Stimulated activated CD4-positive, alpha-beta T cell treated with anti-CD3 and anti-CD28 coated beads, Interleukin-4, amount 100 ng/mL, for 4 hours (primary cell): Measurements from ENCODE around the gene GFI1B.

Experiments used
- DNase-seq, 2 experiments: peaks; one replicate each; pipeline ENCODE4 v3.0.0-alpha.2; 2020

The GFI1B gene

DNA sequence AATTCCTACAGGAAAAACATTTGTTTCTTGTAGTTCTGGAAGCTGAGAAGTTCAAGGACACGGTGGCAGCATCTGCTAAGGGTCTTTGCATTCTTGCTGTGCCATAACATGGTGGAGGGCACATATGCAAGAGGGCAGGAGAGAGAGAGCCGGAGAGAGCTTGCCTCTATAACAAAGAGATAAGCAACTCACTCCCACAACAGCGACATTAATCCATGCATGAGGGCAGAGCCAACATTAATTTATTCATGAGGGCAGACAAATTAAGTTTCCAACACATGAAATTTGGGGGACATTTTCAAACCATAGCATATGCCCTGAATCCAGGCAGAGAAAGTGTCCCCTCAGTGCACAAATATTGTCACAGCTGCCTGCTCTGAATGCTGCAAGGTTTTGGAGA is 47.9 kb downstream of the GFI1B start:
- no peak for DNase-seq

DNA sequence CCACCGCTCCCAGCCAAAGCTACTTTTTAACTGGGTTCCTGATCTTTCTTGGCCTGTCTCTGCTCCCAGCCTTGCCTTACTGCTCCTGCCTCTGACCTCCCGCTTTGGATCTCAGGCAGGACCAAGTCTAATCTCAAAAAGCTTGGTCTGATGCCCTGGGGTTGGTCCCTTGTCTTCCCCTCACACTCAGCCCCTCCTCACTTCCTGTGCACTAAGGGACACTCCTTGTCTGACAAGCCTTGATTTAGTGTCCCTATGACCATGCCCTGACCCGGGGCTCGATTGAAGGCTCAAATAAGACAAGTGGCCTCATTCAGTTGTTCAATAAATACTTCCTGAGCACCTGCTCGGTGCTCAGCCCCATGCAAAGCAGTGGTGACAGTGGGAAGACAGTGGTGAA is 48.6 kb downstream of the GFI1B start:
- DNase-seq: no peak

DNA sequence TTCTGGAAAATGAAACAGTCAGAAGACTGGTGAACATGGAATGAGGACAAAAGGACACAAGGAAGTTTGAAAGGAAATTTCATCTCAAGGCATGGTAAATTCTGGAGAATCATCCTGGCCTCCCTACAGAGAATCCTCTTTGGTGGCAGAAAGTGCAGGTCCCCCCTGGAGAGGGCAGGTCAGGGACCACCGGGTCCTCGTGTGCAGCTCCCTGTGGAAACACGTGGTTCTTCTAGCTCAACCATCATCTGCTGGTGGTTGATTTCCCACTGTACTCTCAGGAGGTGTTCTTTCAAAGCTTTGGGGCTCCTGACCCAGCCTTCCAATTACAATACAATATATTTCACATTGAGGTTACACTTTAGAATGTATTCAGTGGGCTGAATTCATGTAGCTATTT is 49.7 kb downstream of the GFI1B start:
- no peak for DNase-seq

DNA sequence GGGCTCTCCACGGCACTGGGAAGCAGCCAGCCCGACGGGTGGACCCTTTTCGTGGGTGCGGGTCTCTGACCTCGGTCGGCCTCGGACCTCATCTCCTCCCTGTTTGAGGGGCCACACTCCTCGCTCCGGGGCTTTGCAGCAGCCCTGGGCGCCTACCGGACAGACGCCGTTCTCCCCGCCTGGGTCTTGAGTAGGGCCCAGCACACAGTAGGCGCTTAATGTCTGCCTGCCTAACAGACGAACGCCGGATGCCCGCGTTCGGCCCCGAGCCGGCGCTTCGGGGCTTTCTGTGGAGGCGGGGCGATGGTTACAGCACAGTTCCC is 51.5 kb downstream of the GFI1B start:
- no peak for DNase-seq

DNA sequence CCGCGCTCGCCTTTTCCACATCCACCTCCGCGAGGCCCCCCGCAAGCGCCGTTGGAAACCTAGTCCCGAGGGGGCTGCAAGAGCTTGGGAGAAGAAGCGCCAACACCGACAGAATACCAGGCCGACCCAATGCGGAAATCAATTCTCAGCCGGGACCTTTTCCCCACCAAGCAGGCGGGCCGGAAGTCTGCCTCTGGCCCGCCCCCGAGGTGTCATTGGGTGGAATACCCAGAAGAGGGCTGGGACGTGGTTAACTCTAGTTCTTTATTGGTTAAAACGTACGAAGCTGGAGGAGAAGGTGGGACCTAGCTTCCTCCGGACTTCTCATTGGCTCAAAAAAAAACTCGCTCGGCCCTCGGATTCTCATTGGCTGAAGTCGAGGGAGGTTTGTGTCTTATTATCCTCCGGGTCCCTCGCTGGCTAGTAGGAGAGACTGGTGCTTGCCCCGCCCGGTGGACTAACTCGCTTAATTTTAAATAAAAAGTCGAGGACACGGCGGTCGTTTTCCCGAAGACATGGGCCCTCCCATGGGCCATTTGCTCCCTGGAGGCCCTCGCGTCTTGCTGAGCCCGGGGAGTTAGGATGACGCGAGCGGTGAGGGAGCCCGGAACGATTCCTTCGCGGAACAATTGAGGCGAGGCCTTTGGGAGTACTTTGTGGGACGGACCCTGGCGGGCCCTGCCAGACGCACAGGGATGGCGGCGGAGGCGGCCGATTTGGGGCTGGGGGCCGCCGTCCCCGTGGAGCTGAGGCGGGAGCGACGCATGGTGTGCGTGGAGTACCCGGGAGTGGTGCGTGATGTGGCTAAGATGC is 52.0 kb downstream of the GFI1B start, which contains the start of gene GTF3C5:
Gene GTF3C5, plus strand, starts transcription at position 681 of the 813 bp plus-strand sequence. Its CDS starts 15 bp downstream, at position 696.
- peak; percentile 82 to 93 for DNase-seq

DNA sequence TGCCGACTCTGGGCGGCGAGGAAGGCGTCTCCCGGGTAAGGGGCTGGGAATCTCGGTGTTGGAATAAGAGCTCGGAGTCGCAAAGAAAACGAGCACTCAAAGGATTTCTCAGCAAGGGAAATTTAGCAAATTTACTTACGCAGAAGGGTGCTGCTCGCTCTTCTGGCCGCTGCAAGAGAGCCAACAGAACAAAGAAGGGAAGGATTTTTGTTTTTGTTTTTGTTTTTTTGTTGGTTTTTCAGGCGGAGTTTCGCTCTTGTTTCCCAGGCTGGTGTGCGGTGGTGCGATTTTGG is 52.6 kb downstream of the GFI1B start:
- DNase-seq: no peak

DNA sequence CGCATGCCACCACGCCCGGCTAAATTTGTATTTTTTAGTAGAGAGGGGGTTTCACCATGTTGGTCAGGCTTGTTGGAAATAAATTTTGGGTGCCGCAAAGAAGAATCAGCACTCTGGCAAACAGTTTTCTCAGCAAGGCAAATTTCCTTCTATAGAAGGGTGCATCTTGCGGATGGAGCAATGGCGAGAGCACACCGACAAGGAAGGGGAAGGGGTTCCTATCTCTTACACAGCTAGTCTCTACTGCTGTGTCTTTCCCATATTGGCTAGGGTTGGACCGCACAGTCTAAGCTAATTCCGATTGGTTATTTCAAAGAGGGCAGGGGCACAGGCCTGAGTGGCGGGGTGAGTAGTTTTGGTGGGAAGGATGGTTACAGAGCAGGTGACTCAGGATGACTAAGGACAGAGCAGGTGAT is 53.0 kb downstream of the GFI1B start:
- no peak for DNase-seq

DNA sequence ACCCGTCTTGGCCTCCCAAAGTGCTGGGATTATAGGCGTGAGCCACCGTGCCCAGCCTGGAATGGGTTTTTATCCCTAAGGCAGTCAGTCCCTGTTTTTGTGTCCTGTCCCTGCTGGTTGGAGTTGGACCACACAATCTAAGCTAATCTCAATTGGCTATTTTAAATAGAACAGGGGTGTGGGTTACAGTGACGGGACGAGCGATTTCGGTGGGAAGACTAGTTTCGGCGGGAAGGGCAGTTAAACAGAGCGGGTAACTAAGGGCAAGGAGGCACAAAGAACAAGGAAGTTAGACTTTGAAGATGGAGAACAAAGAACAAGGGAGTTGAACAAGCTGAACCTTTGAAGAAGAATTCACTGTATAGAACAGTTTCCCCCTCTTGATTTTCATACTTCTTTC is 53.7 kb downstream of the GFI1B start:
- no peak for DNase-seq

DNA sequence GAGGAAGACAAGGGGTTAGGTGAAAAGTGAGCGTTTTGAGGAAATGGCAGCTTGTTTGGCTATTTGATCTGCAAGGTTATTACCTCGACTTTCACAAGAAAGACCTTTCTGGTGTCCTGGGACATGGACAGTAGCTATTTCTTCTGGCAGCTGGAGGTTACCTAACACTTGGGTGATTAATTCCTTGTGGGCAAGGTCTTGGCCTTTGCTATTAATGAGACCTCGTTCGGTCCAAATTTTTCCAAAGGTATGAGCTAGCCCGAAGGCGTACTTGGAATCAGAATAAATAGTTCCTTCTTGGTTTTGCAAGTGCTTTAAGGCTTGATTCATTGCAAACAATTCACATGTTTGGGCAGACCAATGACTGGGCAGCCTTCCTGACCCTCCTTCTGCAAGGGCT is 57.2 kb downstream of the GFI1B start:
- DNase-seq: no peak

DNA sequence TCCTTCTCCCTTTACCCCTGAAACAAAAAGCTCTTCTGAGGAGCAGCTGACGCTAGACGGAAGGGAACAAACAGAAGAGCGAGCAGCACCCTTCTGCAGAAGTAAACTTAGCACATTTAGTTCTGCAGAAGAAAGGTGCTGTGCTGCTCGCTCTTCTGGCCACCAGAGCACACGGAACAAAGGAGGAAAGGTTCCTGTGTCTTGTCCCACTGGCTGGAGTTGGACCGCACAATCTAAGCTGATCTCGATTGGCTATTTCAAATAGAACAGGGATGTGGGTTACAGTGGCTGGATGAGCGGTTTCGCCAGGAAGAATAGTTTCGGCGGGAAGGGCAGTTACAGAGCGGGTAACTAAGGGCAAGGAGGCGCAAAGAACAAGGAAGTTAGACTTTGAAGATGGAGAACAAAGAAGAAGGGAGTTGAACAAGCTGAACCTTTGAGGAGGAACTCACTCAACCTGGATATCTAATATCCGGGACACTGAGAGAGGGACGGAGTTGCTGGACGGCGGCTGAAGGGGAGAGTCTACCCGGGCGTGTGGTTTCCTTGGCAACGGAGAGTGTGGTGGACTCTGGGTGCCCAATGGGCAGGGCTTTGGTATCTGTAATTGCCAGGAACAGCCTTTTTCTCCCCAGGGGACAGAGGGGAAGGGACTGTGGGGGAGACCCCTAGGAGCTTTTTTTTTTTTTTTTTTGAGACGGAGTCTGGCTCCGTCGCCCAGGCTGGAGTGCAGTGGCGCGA is 59.5 kb downstream of the GFI1B start:
- no peak for DNase-seq

DNA sequence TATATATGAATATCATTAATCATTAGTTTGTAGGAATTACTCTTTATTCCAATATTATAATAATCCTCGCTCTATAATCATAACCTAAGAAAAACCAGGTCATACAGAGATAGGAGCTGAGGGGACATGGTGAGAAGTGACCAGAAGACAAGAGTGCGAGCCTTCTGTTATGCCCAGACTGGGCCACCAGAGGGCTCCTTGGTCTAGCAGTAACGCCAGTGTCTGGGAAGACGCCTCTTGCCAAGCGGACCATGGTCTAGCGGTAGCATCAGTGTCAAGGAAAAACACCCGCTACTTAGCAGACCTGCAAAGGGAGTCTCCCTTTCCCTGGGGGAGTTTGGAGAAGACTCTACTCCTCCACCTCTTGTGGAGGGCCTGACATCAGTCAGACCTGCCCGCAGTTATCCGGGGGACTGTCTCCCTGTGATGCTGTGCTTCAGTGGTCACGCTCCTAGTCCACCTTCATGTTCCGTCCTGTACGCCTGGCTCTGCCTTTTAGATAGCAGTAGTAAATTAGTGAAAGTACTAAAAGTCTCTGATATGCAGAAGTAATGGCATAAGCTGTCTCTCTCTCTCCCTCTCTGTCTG is 62.5 kb downstream of the GFI1B start:
- DNase-seq: peak; percentile 24 to 34
